Common myeloid progenitor, CD34-positive (primary cell): ENCODE data around the gene GSTM2.
"Not testable (repeated sequence)": the region's sequence is repeated elsewhere in the genome, so short reads cannot be mapped to it uniquely, and the experiment has no call there.

Experiments used
- CTCF ChIA-PET: fragments of 350-600 bp; sonication (Branson Sonifier 250); formaldehyde crosslinking; loops from one replicate; lab custom pipeline; 2021; ENCODE audit warnings: antibody characterized with exemption; lab: Charles Lee
- POLR2A ChIA-PET: fragments of 350-600 bp; sonication (Branson Sonifier 250); formaldehyde crosslinking; loops from one replicate; lab custom pipeline; 2021; ENCODE audit warnings: antibody characterized with exemption; lab: Charles Lee
- DNase-seq, 3 donors: peaks; one replicate each; pipeline versions ENCODE4 v3.0.0 to v3.0.0-alpha.2; 2013
- H3K27ac ChIP-seq, 2 experiments: 1 replicate in 1 of 2; 2 replicates in 1 of 2; pipeline ENCODE4 v1.7.0; 2013; ENCODE audit warnings: inconsistent platforms in 2 of 2, low read length in 2 of 2, mild to moderate bottlenecking in 2 of 2, low read depth in 1 of 2, moderate library complexity in 1 of 2; ENCODE audit not compliant: severe bottlenecking in 2 of 2, insufficient read depth in 1 of 2, poor library complexity in 1 of 2
- H3K27me3 ChIP-seq, 5 experiments: replicated peaks in 2 of 5; 1 replicate in 3 of 5; 2 replicates in 2 of 5; pipeline versions ENCODE4 v1.6.1 to v1.7.0; 2013; ENCODE audit warnings: low read length in 4 of 5, mild to moderate bottlenecking in 2 of 5, moderate library complexity in 2 of 5, inconsistent platforms in 1 of 5; ENCODE audit not compliant: insufficient read depth in 5 of 5, control insufficient read depth in 4 of 5
- H3K36me3 ChIP-seq, 4 experiments: 1 replicate in 2 of 4; 2 replicates in 2 of 4; pipeline versions ENCODE4 v1.6.1 to v1.7.0; 2013; ENCODE audit warnings: low read length in 3 of 4, control low read depth in 1 of 4, mild to moderate bottlenecking in 1 of 4; ENCODE audit not compliant: control insufficient read depth in 4 of 4, insufficient read depth in 4 of 4
- H3K4me1 ChIP-seq, 4 experiments: 1 replicate in 3 of 4; 2 replicates in 1 of 4; pipeline versions ENCODE4 v1.6.1 to v1.7.1; 2013; ENCODE audit warnings: low read length in 3 of 4, mild to moderate bottlenecking in 3 of 4, control low read depth in 1 of 4, inconsistent platforms in 1 of 4, moderate library complexity in 1 of 4; ENCODE audit not compliant: control insufficient read depth in 4 of 4, insufficient read depth in 4 of 4; ENCODE audit errors: control extremely low read depth in 1 of 4
- H3K4me3 ChIP-seq, 7 experiments: 1 replicate in 4 of 7; 2 replicates in 3 of 7; pipeline versions ENCODE4 v1.5.1 to v1.7.0; 2013; ENCODE audit warnings: mild to moderate bottlenecking in 7 of 7, low read length in 6 of 7, moderate library complexity in 6 of 7, inconsistent platforms in 2 of 7, low read depth in 2 of 7, control low read depth in 1 of 7; ENCODE audit not compliant: insufficient read depth in 4 of 7, control insufficient read depth in 1 of 7; ENCODE audit errors: extremely low read depth in 1 of 7
- H3K9me3 ChIP-seq, 5 experiments: 1 replicate in 4 of 5; 2 replicates in 1 of 5; pipeline versions ENCODE4 v1.6.1 to v1.7.1; 2013; ENCODE audit warnings: low read length in 4 of 5, mild to moderate bottlenecking in 2 of 5, inconsistent platforms in 1 of 5, low read depth in 1 of 5, moderate library complexity in 1 of 5; ENCODE audit not compliant: control insufficient read depth in 4 of 5, insufficient read depth in 2 of 5; ENCODE audit errors: control extremely low read depth in 1 of 5
- WGBS: methylation state at CpG from one replicate; pipeline ENCODE4 v1.1.5; 2013; ENCODE audit not compliant: insufficient coverage; 5-methylcytosine and 5-hydroxymethylcytosine counted together

Gene GSTM2

GRCh38 chr1:109695138-109695537, 27.3 kb downstream of the GSTM2 start:
- peaks cover 0 to 28% (median 0%) of the 10 kb centered on the region in 4 experiments for H3K36me3 ChIP-seq
- DNase-seq, H3K27ac ChIP-seq, H3K9me3 ChIP-seq, H3K4me1 ChIP-seq, H3K4me3 ChIP-seq, CTCF ChIA-PET, H3K27me3 ChIP-seq, POLR2A ChIA-PET: not testable (repeated sequence)
- WGBS = no CpG with 5 or more reads among the region's 3 CpGs

- no peaks in the 10 kb centered on the region for H3K27me3 ChIP-seq
- H3K9me3 ChIP-seq = no peaks in the 10 kb centered on the region
- H3K4me3 ChIP-seq = no peak overlapping the region
- no peak for DNase-seq
- ChIA-PET CTCF (no interaction called here), POLR2A (no interaction called here)
- H3K27ac ChIP-seq = no peak overlapping the region
- no peaks in the 10 kb centered on the region for H3K4me1 ChIP-seq
- WGBS = no CpG with 5 or more reads among the region's 4 CpGs
- peaks cover 0 to 12% (median 0%) of the 10 kb centered on the region in 4 experiments for H3K36me3 ChIP-seq
These were observed 29.2 kb downstream of the GSTM2 start for GRCh38 chr1:109697066-109697465.

- POLR2A ChIA-PET, H3K27ac ChIP-seq, H3K4me1 ChIP-seq, DNase-seq, H3K9me3 ChIP-seq, CTCF ChIA-PET, H3K4me3 ChIP-seq, H3K27me3 ChIP-seq: not testable (repeated sequence)
- WGBS = no CpG with 5 or more reads among the region's 4 CpGs
- H3K36me3 ChIP-seq = peaks cover 0 to 12% (median 0%) of the 10 kb centered on the region in 4 experiments
These were observed 30.0 kb downstream of the GSTM2 start for GRCh38 chr1:109697861-109698260.

DNA sequence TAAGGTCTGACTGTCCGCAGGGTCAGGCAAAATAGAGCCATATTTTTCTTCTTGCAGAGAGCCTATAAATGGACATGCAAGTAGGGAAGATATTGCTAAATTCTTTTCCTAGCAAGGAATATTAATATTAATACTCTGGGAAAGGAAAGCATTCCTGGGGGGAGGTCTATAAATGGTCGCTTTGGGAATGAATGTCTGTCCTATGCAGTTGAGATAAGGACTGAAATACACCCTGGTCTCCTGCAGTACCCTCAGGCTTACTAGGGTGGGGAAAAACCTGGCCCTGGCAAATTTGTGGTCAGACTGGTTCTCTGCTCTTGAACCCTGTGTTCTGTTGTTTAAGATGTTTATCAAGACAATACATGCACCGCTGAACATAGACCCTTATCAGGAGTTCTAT, 35.1 kb downstream of the GSTM2 start:
- H3K27ac ChIP-seq, H3K27me3 ChIP-seq, H3K4me1 ChIP-seq, H3K36me3 ChIP-seq, H3K4me3 ChIP-seq, POLR2A ChIA-PET, CTCF ChIA-PET, H3K9me3 ChIP-seq, DNase-seq: not testable (repeated sequence)
- WGBS = 100% methylated on average over 1 of the region's 3 CpGs

GRCh38 chr1:109704173-109704572, 36.3 kb downstream of the GSTM2 start:
- H3K4me1 ChIP-seq = no peaks in the 10 kb centered on the region
- H3K4me3 ChIP-seq = no peak overlapping the region
- DNase-seq = no peak
- ChIA-PET POLR2A (no interaction called here), CTCF (interaction anchor here (1.4 kb wide), 1 partner anchor 63 kb away, joined by 4 read pairs; no protein-coding TSS in a partner anchor)
- H3K27me3 ChIP-seq = no peaks in the 10 kb centered on the region
- H3K9me3 ChIP-seq = peaks cover 0 to 9% (median 3%) of the 10 kb centered on the region in 5 experiments
- peaks cover 0 to 3% (median 0%) of the 10 kb centered on the region in 4 experiments for H3K36me3 ChIP-seq
- WGBS = 78% methylated on average over 7 of the region's 8 CpGs
- no peak overlapping the region for H3K27ac ChIP-seq

GRCh38 chr1:109705411-109705810, 37.6 kb downstream of the GSTM2 start:
- DNase-seq = no peak
- Histone ChIP-seq H3K9me3 (peaks cover 0 to 9% (median 3%) of the 10 kb centered on the region in 5 experiments), H3K27me3 (no peaks in the 10 kb centered on the region), H3K4me1 (no peaks in the 10 kb centered on the region), H3K36me3 (peaks cover 0 to 3% (median 0%) of the 10 kb centered on the region in 4 experiments), H3K4me3 (no peak overlapping the region), H3K27ac (no peak overlapping the region)
- ChIA-PET POLR2A (no interaction called here), CTCF (interaction anchor here (1.4 kb wide), 1 partner anchor 64 kb away, joined by 4 read pairs; no protein-coding TSS in a partner anchor)
- 96% methylated on average over 4 of the region's 4 CpGs for WGBS

GRCh38 chr1:109708949-109709348, 41.1 kb downstream of the GSTM2 start:
- H3K4me3 ChIP-seq, H3K4me1 ChIP-seq, H3K9me3 ChIP-seq, H3K27me3 ChIP-seq, POLR2A ChIA-PET, H3K36me3 ChIP-seq, H3K27ac ChIP-seq: not testable (repeated sequence)
- DNase-seq = peak in 1 of 3 donors; percentile 17
- CTCF ChIA-PET = interaction anchor here (1.0 to 1.1 kb wide), 2 partner anchors 9 to 445 kb away, joined by 3 read pairs; no protein-coding TSS in a partner anchor
- WGBS = no CpG with 5 or more reads among the region's 4 CpGs
